Esophagus squamous epithelium (tissue), 4 donors: Measurements from ENCODE around the gene CRTC3.
"Not testable (repeated sequence)": the region's sequence is repeated elsewhere in the genome, so short reads cannot be mapped to it uniquely, and the experiment has no call there.

Experiments
- POLR2A ChIP-seq, 4 donors: fragments of 450-650 bp; IDR thresholded peaks; one replicate each; pipeline ENCODE4 v1.6.1; 2017; ENCODE audit warnings: antibody characterized with exemption in 4 of 4, mild to moderate bottlenecking in 4 of 4, moderate library complexity in 3 of 4
- TF ChIP-seq, protein P1 (sequence below), 6 experiments: fragments of 450-650 bp in 4 of 6; fragments of 200-600 bp in 2 of 6; sonication (generic) in 2 of 6; IDR thresholded peaks; one replicate each; pipeline ENCODE4 v1.5.1; 2016 to 2019; ENCODE audit warnings: antibody characterized with exemption in 6 of 6, mild to moderate bottlenecking in 4 of 6, moderate library complexity in 4 of 6

- TF ChIP-seq, protein P1, sequence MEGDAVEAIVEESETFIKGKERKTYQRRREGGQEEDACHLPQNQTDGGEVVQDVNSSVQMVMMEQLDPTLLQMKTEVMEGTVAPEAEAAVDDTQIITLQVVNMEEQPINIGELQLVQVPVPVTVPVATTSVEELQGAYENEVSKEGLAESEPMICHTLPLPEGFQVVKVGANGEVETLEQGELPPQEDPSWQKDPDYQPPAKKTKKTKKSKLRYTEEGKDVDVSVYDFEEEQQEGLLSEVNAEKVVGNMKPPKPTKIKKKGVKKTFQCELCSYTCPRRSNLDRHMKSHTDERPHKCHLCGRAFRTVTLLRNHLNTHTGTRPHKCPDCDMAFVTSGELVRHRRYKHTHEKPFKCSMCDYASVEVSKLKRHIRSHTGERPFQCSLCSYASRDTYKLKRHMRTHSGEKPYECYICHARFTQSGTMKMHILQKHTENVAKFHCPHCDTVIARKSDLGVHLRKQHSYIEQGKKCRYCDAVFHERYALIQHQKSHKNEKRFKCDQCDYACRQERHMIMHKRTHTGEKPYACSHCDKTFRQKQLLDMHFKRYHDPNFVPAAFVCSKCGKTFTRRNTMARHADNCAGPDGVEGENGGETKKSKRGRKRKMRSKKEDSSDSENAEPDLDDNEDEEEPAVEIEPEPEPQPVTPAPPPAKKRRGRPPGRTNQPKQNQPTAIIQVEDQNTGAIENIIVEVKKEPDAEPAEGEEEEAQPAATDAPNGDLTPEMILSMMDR (IDR thresholded peaks at IDR 0.05), result not testable (repeated sequence)
- not testable (repeated sequence) for TF ChIP-seq POLR2A (IDR thresholded peaks at IDR 0.05)
Measured at GRCh38 chr15:90660999-90661330, 131.2 kb downstream of the CRTC3 start.
